Epithelial cell of proximal tubule (primary cell): ENCODE data around the gene MC1R. TPM values are rescaled to one million over a fixed set of nuclear protein-coding genes. Genes with fewer than 3 reads are reported as not detected.

Experiments
- DNase-seq: peaks from one replicate; pipeline ENCODE4 v3.0.0-alpha.2; 2011; ENCODE audit warnings: low read depth
- H3K4me3 ChIP-seq: 2 replicates; pipeline ENCODE4 v1.5.1; 2011; ENCODE audit warnings: low read depth, mild to moderate bottlenecking, low read length
- total RNA-seq: library from RNA; depleted of rRNA; stranded (reverse); fragments of >200 nt; gene quantifications from 2 replicates; pipeline ENCODE4 v1.2.3, GENCODE V29; 2015
- TF ChIP-seq, protein P1 (sequence below): conservative IDR thresholded peaks from 2 replicates; pipeline ENCODE4 v1.5.1; 2012; ENCODE audit warnings: low read depth, mild to moderate bottlenecking, low read length

MC1R gene
- total RNA-seq, 1 donor from 2014 or later: 2.5 TPM

DNA sequence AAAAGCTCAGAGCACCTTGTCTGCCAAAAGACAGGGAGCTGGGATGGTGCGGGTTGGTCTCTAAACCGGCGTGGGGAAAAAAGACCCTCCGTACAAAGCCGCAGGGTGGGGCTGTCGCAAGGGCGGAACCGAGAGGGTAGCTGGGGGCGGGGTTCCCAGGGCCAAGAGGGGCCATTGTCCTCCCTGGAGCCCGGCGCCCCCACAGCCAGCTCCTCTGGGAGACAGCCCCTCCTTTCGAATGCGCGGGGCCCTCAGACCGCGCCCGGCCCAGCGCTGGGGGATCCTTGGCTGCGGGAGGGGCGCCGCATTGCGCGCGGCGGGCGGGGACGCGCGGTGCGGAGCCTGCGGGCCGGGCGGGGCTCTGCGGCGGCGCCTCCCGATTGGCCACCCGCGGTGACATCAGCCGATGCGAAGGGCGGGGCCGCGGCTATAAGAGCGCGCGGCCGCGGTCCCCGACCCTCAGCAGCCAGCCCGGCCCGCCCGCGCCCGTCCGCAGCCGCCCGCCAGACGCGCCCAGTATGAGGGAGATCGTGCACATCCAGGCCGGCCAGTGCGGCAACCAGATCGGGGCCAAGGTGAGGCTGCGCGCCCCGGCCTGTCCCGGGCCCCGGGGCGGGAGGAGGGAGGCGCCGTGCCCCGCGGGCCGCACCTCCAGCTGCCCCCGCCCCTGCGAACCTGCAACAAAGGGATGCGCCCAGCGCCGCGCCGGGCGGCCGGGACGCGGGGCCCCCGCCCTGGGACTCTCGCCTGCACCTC, 4.4 kb downstream of the MC1R start, which contains the start of gene TUBB3:
Gene TUBB3 (plus strand): TSS at position 459 of the 756 bp plus-strand sequence. CDS start 60 bp downstream, at position 519.
- TF ChIP-seq, protein P1, sequence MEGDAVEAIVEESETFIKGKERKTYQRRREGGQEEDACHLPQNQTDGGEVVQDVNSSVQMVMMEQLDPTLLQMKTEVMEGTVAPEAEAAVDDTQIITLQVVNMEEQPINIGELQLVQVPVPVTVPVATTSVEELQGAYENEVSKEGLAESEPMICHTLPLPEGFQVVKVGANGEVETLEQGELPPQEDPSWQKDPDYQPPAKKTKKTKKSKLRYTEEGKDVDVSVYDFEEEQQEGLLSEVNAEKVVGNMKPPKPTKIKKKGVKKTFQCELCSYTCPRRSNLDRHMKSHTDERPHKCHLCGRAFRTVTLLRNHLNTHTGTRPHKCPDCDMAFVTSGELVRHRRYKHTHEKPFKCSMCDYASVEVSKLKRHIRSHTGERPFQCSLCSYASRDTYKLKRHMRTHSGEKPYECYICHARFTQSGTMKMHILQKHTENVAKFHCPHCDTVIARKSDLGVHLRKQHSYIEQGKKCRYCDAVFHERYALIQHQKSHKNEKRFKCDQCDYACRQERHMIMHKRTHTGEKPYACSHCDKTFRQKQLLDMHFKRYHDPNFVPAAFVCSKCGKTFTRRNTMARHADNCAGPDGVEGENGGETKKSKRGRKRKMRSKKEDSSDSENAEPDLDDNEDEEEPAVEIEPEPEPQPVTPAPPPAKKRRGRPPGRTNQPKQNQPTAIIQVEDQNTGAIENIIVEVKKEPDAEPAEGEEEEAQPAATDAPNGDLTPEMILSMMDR: peak; percentile 7
- peak within 1 kb of the TSS; percentile 93 for H3K4me3 ChIP-seq
- no peak for DNase-seq

DNA sequence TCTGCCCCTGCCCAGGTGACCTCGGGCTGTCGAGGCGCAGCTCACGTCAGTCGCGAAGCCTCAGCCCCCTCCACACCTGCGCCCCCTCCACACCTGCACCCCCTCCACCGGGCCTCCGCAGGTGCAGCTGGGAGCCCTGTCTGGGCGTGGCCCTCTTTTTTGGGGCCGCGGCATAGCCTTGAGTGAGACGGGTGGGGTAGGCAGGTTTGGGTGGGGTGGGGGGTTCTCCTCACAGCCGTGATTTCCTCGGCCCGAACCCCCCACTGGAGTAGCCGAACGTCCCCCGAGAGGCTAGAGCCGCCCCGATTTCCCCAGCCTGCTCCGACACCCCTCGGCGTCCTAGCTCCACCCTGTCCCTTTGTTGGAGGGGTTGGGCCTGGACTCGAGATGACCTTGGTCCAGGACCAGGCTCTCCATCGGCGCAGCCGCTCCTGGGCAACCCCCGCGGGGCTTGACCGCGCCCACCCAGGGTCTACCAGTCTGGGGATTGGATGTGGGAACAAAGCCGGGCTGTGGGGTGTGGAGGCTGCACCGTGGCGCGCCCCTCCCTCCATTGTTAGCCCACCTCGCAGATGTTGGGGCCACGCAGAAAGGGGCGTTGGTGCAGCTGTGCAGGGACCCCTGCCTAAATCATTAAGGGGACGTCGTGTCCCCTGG, 5.1 kb downstream of the MC1R start:
- H3K4me3 ChIP-seq: peak overlapping the region; percentile 93
- no peak for DNase-seq
- TF ChIP-seq, protein P1: no peak

DNA sequence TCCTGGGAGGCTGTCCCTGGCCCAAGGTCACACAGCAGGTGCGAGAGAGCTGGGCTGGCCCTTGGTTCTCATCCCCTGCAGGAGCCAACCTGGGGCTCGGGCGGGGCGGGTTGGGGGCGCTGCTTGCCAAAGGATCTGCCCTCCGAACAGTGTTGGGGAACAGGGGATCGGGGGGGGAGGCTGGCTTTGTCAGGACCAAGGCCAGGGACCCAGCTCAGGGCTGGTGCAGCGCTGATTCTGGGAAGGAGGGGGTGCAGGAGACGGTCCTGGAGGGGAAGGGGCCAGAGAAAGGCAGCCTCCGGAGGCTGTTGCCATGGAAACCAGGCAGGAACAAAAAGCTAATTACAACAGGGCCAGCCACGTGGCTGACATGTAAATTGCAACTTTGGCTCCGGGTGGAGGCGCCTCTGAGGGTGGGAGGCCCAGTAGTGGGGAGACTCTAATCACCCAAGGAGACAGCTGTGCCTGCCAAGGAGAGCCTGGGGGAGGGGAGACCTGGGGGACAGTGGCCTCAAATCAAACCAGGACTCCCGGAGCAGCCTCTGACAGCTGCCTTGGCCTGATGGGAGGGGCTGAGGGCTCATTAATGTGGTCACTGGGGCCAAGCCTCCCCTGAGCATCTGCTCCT, 5.7 kb downstream of the MC1R start:
- peak overlapping the region; percentile 93 for H3K4me3 ChIP-seq
- no peak for DNase-seq
- TF ChIP-seq, protein P1: no peak

DNA sequence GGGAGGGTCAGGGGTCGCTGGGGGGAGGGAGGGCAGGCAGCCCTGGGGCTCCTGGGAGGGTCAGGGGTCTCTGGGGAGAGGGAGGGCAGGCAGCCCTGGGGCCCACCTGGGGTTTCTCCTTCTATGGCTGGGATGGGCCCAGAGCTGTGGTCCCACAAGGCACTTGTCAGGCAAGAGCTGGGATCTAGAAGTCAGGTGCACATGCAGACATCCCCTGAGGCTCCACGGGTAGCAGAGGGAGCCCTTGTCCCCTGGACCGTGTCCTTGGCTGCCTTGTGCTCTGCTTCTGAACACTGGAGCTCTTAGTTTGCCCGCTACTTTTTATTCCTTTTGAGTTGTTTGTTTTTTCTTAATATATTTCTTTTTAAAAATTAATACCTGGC, 6.3 kb downstream of the MC1R start:
- no peak for DNase-seq
- H3K4me3 ChIP-seq: peak overlapping the region; percentile 93
- TF ChIP-seq, protein P1: no peak

DNA sequence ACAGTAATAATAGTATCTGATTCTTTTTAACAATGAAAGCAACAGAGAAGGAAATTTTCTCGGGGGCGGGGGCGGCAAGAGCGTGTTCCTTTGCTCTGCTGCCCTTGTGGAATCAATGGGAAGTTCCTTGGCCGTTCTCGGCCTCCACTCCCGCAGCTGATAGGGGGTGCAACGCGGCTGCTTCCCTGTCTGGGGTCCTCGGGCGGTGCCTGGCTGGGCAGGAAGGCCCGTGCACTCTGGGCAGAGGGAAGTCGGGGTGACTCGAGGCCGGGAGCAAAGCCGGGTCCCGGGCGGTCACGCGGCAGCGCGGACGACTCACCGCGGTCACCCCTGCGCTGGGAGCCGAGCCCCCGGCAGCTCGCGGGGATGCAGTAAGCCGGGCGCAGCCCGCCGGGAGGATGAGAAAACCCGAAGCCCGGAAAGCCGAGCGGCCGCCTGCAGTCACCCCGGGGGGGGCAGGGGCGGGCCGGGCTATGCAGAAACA, 7.0 kb downstream of the MC1R start:
- peak overlapping the region; percentile 93 for H3K4me3 ChIP-seq
- TF ChIP-seq, protein P1: no peak
- DNase-seq: no peak

DNA sequence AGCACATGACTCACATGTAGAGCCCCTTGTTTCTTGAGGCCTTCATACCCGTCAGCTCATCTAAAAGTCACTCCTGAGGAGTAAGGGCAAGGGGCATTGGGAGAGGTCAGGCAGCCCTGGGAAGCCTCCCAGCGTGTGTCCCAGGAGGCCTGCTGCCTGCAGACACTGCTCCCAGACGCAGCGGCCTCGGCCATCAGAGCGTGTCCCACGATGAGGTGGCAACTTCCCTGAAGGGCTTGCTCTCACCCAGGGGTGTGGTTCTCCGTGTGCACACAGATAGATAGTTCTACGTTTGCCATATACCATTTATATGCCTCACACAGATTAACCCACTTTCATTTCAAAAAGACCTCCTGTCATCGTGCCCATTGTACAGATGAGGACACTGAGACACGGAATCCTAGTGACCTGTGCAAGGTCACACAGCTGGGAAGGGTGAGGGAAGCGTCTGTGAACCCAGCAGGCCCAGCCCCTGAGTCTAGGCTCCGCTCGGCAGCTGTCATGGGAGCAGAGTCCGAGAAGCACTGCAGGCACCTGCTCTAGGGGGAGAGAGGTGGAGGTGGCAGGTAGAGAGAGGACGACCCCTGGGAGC, 12.7 kb downstream of the MC1R start:
- H3K4me3 ChIP-seq: no peak overlapping the region
- TF ChIP-seq, protein P1: no peak
- no peak for DNase-seq
